ENCODE measurements around the gene LYPD4.
"Not testable (repeated sequence)": the region's sequence is repeated elsewhere in the genome, so short reads cannot be mapped to it uniquely, and the experiment has no call there.

LYPD4 gene

GRCh38 chr19:41788518-41788917 is 56.0 kb downstream of the LYPD4 start:
- H3K36me3 ChIP-seq (ENCODE audit: control insufficient read depth, insufficient read depth, low read length); H3K4me1 ChIP-seq (ENCODE audit: control insufficient read depth, insufficient read depth, low read length); H3K4me3 ChIP-seq (ENCODE audit: insufficient read depth, low read depth, low read length); H3K9me3 ChIP-seq (ENCODE audit: control insufficient read depth, low read length); H3K27ac ChIP-seq (ENCODE audit: insufficient read depth, low read depth, low read length, poor library complexity, severe bottlenecking): not testable (repeated sequence)
- no CpG with 5 or more reads among the region's 1 CpG for WGBS, 2 experiments
- peaks cover 52% of the 10 kb centered on the region for H3K27me3 ChIP-seq (ENCODE audit: control insufficient read depth, insufficient read depth, low read length, poor library complexity, severe bottlenecking)

Data from ectodermal cell (in vitro differentiated cells).